Measurements from ENCODE around the gene GPSM1.

- TF ChIP-seq, protein P1, sequence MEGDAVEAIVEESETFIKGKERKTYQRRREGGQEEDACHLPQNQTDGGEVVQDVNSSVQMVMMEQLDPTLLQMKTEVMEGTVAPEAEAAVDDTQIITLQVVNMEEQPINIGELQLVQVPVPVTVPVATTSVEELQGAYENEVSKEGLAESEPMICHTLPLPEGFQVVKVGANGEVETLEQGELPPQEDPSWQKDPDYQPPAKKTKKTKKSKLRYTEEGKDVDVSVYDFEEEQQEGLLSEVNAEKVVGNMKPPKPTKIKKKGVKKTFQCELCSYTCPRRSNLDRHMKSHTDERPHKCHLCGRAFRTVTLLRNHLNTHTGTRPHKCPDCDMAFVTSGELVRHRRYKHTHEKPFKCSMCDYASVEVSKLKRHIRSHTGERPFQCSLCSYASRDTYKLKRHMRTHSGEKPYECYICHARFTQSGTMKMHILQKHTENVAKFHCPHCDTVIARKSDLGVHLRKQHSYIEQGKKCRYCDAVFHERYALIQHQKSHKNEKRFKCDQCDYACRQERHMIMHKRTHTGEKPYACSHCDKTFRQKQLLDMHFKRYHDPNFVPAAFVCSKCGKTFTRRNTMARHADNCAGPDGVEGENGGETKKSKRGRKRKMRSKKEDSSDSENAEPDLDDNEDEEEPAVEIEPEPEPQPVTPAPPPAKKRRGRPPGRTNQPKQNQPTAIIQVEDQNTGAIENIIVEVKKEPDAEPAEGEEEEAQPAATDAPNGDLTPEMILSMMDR (IDR thresholded peaks at IDR 0.05): no peak
- TF ChIP-seq POLR2A (IDR thresholded peaks at IDR 0.05): no peak
These were observed 44.7 kb downstream of the GPSM1 start for GRCh38 chr9:136372006-136372405.
